ENCODE results near the gene STXBP6.
A peak's percentile ranks its signal among the peaks of the same experiment; 100 is the strongest.

Gene STXBP6

DNA sequence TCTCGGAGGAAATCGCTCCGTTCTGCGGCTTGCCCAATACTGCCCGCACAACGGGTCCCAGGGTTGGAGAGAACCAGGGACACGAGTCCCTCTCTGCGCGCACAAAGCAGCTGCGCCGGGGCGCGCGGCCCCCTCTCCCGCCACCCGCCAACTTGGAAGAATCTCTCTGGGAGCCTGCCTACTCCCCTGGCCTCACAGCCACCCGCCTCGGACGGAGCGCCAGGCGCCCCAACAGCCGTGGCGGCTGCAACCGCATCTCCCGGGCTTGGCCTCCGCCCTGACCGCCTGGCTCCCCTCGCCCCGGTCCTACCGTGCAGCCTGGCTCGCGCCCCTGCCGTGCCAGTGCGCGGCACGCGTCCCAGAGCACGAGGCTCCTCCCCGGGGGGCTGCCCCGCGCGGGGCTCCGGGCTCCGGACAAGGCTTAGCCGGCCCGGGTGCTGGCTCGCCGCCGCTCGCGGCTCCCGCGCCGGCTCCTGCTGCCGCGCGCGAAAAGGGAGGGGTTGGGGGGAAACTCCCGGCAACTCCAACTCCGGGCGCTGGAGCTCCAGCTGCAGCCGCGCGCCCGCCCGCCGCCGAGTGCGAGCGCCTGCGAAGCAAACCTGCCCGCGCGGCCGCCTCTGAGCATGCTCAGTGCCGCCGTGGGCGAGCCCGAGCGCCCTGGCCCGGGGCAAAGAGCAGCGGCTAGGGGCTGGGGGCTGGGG lies at the start of gene STXBP6:
Gene STXBP6 (minus strand): TSS at position 580 of the 701 bp plus-strand sequence. CDS start 75,329 bp downstream, outside the sequence.
- TF ChIP-seq EZH2phosphoT487 (IDR thresholded peaks at IDR 0.05; ENCODE audit: low read depth): no peak
- TF ChIP-seq, protein P1, sequence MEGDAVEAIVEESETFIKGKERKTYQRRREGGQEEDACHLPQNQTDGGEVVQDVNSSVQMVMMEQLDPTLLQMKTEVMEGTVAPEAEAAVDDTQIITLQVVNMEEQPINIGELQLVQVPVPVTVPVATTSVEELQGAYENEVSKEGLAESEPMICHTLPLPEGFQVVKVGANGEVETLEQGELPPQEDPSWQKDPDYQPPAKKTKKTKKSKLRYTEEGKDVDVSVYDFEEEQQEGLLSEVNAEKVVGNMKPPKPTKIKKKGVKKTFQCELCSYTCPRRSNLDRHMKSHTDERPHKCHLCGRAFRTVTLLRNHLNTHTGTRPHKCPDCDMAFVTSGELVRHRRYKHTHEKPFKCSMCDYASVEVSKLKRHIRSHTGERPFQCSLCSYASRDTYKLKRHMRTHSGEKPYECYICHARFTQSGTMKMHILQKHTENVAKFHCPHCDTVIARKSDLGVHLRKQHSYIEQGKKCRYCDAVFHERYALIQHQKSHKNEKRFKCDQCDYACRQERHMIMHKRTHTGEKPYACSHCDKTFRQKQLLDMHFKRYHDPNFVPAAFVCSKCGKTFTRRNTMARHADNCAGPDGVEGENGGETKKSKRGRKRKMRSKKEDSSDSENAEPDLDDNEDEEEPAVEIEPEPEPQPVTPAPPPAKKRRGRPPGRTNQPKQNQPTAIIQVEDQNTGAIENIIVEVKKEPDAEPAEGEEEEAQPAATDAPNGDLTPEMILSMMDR (IDR thresholded peaks at IDR 0.05; ENCODE audit: low read depth, low read length): no peak
- Histone ChIP-seq H3K36me3 (replicated peaks; ENCODE audit: low read depth, low read length) (no peaks in the 10 kb centered on the region), H3K9me3 (ENCODE audit: insufficient read depth, low read length) (no peaks in the 10 kb centered on the region), H3K4me3 (ENCODE audit: low read length) (0 out of 2 replicates have a peak within 1 kb of the TSS, but pooled peaks have one; percentile 28), H3K9ac (ENCODE audit: low read length) (no peak within 1 kb of the TSS; the same call in 1 of the 2 replicates), H3K27me3 (ENCODE audit: low read depth, low read length) (no peaks in the 10 kb centered on the region), H2AFZ (ENCODE audit: low read depth, low read length) (no peak within 1 kb of the TSS), H4K20me1 (ENCODE audit: insufficient read depth, low read length) (no peaks in the 10 kb centered on the region), H3K79me2 (ENCODE audit: low read length) (no peaks in the 10 kb centered on the region), H3K27ac (ENCODE audit: low read length) (peak within 1 kb of the TSS; percentile 59), H3K4me1 (ENCODE audit: low read length) (peaks cover 44% of the 10 kb centered on the region), H3K4me2 (ENCODE audit: low read length) (peak within 1 kb of the TSS; percentile 46)

DNA sequence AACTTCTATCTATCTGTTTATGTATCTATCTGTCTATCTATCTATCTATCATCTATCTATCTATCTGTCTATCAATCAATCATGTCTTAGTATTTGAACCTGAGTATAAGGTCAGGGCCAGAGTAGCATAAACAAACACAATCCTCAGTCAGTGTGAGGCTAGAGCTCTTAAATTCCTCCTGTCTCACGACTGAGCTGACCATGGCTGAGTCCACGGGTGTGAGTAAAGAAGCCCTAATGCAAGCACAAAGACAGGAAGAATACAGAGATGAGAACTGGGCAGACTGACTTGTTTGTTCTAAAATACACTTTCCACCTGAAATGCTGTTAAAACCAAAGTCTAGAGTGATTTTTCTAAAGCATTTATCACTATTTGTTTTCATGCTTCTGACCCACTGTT lies 47.2 kb upstream of the STXBP6 start:
- Histone ChIP-seq H3K4me3 (ENCODE audit: low read length) (no peak overlapping the region), H3K79me2 (ENCODE audit: low read length) (no peaks in the 10 kb centered on the region), H3K4me1 (ENCODE audit: low read length) (no peaks in the 10 kb centered on the region), H4K20me1 (ENCODE audit: insufficient read depth, low read length) (no peaks in the 10 kb centered on the region), H3K9ac (ENCODE audit: low read length) (no peak overlapping the region), H3K9me3 (ENCODE audit: insufficient read depth, low read length) (no peaks in the 10 kb centered on the region), H2AFZ (ENCODE audit: low read depth, low read length) (no peak overlapping the region), H3K27ac (ENCODE audit: low read length) (no peak overlapping the region), H3K4me2 (ENCODE audit: low read length) (no peak overlapping the region), H3K36me3 (replicated peaks; ENCODE audit: low read depth, low read length) (no peaks in the 10 kb centered on the region), H3K27me3 (ENCODE audit: low read depth, low read length) (0 out of 2 replicates have a peak, but pooled peaks cover 3% of the 10 kb centered on the region)
- no peak for TF ChIP-seq EZH2phosphoT487 (IDR thresholded peaks at IDR 0.05; ENCODE audit: low read depth)
- TF ChIP-seq, protein P1 (IDR thresholded peaks at IDR 0.05; ENCODE audit: low read depth, low read length): no peak

DNA sequence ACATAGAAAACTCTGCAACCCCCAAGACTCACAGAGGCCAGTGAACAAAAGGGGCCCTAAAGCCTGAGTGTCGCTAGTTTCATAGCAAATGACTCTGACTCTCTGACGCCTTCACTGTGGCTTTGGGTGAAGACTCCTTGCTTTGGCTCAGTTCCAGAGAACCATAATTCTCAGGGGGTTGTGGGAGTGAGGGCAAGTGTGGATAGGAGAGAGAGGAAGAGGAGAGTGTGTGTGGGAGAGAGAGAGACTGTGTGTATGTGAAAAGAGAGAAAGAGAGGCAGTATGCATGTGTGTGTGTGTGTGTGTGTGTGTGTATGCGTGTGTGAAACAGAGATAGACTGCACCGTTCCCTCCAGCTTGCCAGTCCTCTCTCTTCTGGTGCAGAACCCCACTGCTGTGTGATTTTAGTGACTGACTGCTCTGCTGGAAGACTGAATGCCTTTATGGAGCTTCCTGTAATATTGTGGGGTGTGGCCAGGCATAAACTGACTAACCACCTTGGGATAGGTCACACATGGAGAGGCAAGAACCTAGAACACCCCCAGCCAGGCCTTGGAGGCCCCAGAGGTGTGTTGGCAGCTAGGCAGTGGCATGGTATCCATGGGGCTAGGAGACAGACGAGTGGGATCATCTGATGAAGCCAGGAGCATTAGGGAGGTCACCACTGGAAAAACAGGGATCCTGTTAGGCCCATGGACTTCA lies 45.9 kb upstream of the STXBP6 start:
- Histone ChIP-seq H3K36me3 (replicated peaks; ENCODE audit: low read depth, low read length) (no peaks in the 10 kb centered on the region), H3K4me2 (ENCODE audit: low read length) (no peak overlapping the region), H3K27me3 (ENCODE audit: low read depth, low read length) (0 out of 2 replicates have a peak, but pooled peaks cover 3% of the 10 kb centered on the region)

More for the DNA sequence above, 45.9 kb upstream of the STXBP6 start:
- Histone ChIP-seq H2AFZ (ENCODE audit: low read depth, low read length) (no peak overlapping the region), H3K79me2 (ENCODE audit: low read length) (no peaks in the 10 kb centered on the region), H3K4me1 (ENCODE audit: low read length) (no peaks in the 10 kb centered on the region), H3K4me3 (ENCODE audit: low read length) (no peak overlapping the region), H3K27ac (ENCODE audit: low read length) (no peak overlapping the region), H4K20me1 (ENCODE audit: insufficient read depth, low read length) (no peaks in the 10 kb centered on the region), H3K9ac (ENCODE audit: low read length) (no peak overlapping the region), H3K9me3 (ENCODE audit: insufficient read depth, low read length) (no peaks in the 10 kb centered on the region)
- TF ChIP-seq EZH2phosphoT487 (IDR thresholded peaks at IDR 0.05; ENCODE audit: low read depth): no peak
- TF ChIP-seq, protein P1 (IDR thresholded peaks at IDR 0.05; ENCODE audit: low read depth, low read length): no peak
